Measurements from ENCODE around the gene COPB1.
"Not testable (repeated sequence)": the region's sequence is repeated elsewhere in the genome, so short reads cannot be mapped to it uniquely, and the experiment has no call there.

Gene COPB1

GRCh38 chr11:14499560-14500180 is at the start of gene COPB1:
TSS of gene COPB1 (minus strand) at chr11:14499811. CDS start at chr11:14498928, 883 bp downstream.
- peak; percentile 93 for DNase-seq

GRCh38 chr11:14547440-14547839 is 47.8 kb upstream of the COPB1 start:
- no peak for DNase-seq

GRCh38 chr11:14546672-14547071 is 47.1 kb upstream of the COPB1 start:
- no peak for DNase-seq

GRCh38 chr11:14544611-14545010 is 45.0 kb upstream of the COPB1 start:
- DNase-seq: no peak

GRCh38 chr11:14543260-14543659 is 43.6 kb upstream of the COPB1 start:
- no peak for DNase-seq

GRCh38 chr11:14542324-14542723 is 42.7 kb upstream of the COPB1 start:
- DNase-seq: no peak

- DNase-seq: no peak
Measured at GRCh38 chr11:14541192-14541947, 41.8 kb upstream of the COPB1 start.

GRCh38 chr11:14539982-14540421 is 40.4 kb upstream of the COPB1 start:
- no peak for DNase-seq

GRCh38 chr11:14538926-14539554 is 39.4 kb upstream of the COPB1 start:
- DNase-seq: no peak

- no peak for DNase-seq
Measured at GRCh38 chr11:14538271-14538925, 38.8 kb upstream of the COPB1 start.

- peak; percentile 67 for DNase-seq
Measured at GRCh38 chr11:14537134-14537599, 37.6 kb upstream of the COPB1 start.

GRCh38 chr11:14535166-14535565 is 35.6 kb upstream of the COPB1 start:
- not testable (repeated sequence) for DNase-seq

- no peak for DNase-seq
Measured at GRCh38 chr11:14529951-14530350, 30.3 kb upstream of the COPB1 start.

GRCh38 chr11:14529321-14529720 is 29.7 kb upstream of the COPB1 start:
- no peak for DNase-seq

- no peak for DNase-seq
Measured at GRCh38 chr11:14522801-14523200, 23.2 kb upstream of the COPB1 start.

GRCh38 chr11:14522245-14522644 is 22.6 kb upstream of the COPB1 start:
- no peak for DNase-seq

- no peak for DNase-seq
Measured at GRCh38 chr11:14520747-14521151, 21.1 kb upstream of the COPB1 start.

GRCh38 chr11:14519917-14520746 is 20.5 kb upstream of the COPB1 start, which contains the start of gene PSMA1:
TSS of gene PSMA1 (minus strand) at chr11:14520386. CDS start at chr11:14520299, 87 bp downstream.
- peak; percentile 91 for DNase-seq

- DNase-seq: no peak
Measured at GRCh38 chr11:14519597-14519916, 19.9 kb upstream of the COPB1 start.

- peak; percentile 15 for DNase-seq
Measured at GRCh38 chr11:14518820-14519219, 19.2 kb upstream of the COPB1 start.

- DNase-seq: no peak
Measured at GRCh38 chr11:14513800-14514199, 14.2 kb upstream of the COPB1 start.

GRCh38 chr11:14506532-14506931 is 6.9 kb upstream of the COPB1 start:
- DNase-seq: no peak

Data from CD4-positive, alpha-beta T cell treated with Interleukin-12 subunit alpha and Interleukin-12 subunit beta, for 1 hour (primary cell).